ENCODE data around the gene PCDHGC4.

PCDHGC4 gene

DNA sequence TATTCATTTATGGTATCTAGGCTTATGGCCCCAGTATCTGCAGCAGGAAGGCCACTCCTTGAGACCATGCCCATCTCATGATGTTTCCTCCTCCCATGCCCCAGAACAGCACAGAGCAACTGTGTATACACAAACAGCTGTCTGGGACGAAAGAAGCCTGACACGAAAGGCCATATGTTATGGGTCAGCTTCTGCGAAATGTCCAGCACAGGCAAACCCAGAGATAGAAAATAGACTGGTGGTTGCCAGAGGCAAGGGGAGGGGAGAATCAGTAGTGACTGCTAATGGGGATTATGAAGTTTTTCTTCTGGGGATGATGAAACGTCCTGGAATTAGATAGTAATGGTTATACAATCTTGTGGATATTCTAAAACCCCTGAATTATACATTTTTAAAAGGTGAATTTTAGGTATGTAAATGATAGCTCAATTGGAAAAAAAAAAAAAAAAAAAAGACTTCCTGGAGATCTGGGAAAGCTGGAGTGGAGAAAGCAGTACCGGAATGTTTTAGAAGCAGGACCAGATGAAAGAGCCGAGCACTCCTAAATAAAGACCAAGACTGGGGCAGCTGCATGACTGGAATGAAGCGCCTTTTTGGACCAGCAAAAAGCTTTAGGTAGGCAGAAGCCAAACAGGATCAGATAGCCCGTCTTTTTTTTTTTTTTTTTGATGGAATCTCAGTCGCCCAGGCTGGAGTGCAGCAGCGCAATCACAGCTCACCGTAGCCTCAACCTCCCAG, 33.2 kb downstream of the PCDHGC4 start:
- no peaks in the 10 kb centered on the region for H3K9me3 ChIP-seq (ENCODE audit: control insufficient read depth, low read length)
- peak overlapping the region; percentile 52 to 94 for H3K18ac ChIP-seq (ENCODE audit: low read depth in 1 of 2, low read length in 2 of 2)
- WGBS = 42% methylated on average over 8 of the region's 11 CpGs
- H3K4me3 ChIP-seq (ENCODE audit: insufficient read depth in 1 of 2, low read depth in 1 of 2, low read length in 2 of 2) = no peak overlapping the region
- H2BK15ac ChIP-seq (ENCODE audit: low read depth, poor library complexity, severe bottlenecking) = no peak overlapping the region
- peaks cover 19% of the 10 kb centered on the region for H3K79me1 ChIP-seq (replicated peaks; ENCODE audit: low read length, poor library complexity, severe bottlenecking)
- H3K27me3 ChIP-seq (ENCODE audit: control insufficient read depth in 1 of 2, insufficient read depth in 1 of 2, low read length in 2 of 2) = no peaks in the 10 kb centered on the region
- DNase-seq = peak; percentile 97
- H2BK12ac ChIP-seq (ENCODE audit: low read length in 2 of 2) = peak overlapping the region; percentile 7 to 89
- H3K27ac ChIP-seq (ENCODE audit: low read length, poor library complexity, severe bottlenecking) = no peak overlapping the region
- H3K23ac ChIP-seq (ENCODE audit: low read length in 2 of 2) = no peak overlapping the region
- H2AFZ ChIP-seq (ENCODE audit: low read depth, low read length) = no peak overlapping the region
- no peak overlapping the region for H4K91ac ChIP-seq (ENCODE audit: low read length)
- no peak overlapping the region for H3K9ac ChIP-seq (ENCODE audit: low read length)
- H3K4ac ChIP-seq (ENCODE audit: low read depth in 1 of 2, low read length in 2 of 2) = peak overlapping the region in 1 of 2 experiments; percentile 54
- H2BK5ac ChIP-seq (ENCODE audit: low read depth, low read length, poor library complexity, severe bottlenecking) = no peak overlapping the region
- no peak overlapping the region for H3K4me2 ChIP-seq (ENCODE audit: low read length, poor library complexity, severe bottlenecking)
- H2AK5ac ChIP-seq (ENCODE audit: low read length, severe bottlenecking) = no peak overlapping the region
- H4K8ac ChIP-seq (ENCODE audit: low read length) = no peak overlapping the region
- peak overlapping the region; percentile 68 for H2BK120ac ChIP-seq (ENCODE audit: low read depth, low read length)
- H3K14ac ChIP-seq (ENCODE audit: low read length in 2 of 2) = no peak overlapping the region
- H3K36me3 ChIP-seq (ENCODE audit: control insufficient read depth in 1 of 2, insufficient read depth in 2 of 2, low read depth in 1 of 2, low read length in 2 of 2) = peaks cover 14 to 46% of the 10 kb centered on the region in 2 experiments
- peaks cover 31% of the 10 kb centered on the region for H3K4me1 ChIP-seq (ENCODE audit: control insufficient read depth, insufficient read depth, low read depth, low read length)

DNA sequence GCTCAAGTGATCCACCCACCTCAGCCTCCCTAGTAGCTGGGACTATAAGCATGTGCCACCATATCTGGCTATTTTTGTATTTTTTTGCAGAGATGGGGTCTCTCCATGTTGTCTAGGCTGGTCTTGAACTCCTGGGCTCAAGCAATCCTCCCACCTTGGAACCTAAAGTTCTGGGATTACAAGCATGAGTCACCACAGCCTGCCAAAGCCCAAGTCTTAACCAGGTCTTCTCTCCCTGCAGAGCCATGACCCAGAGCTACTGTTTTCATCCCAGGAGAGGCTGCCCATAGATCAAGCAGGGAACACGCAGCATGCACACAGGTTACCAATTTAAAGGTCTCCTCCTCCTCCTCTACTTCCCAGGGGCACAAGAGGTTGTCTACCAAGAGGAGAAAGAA, 33.8 kb downstream of the PCDHGC4 start:
- Histone ChIP-seq H3K9ac (ENCODE audit: low read length) (no peak overlapping the region), H3K23ac (ENCODE audit: low read length in 2 of 2) (no peak overlapping the region), H3K4me2 (ENCODE audit: low read length, poor library complexity, severe bottlenecking) (no peak overlapping the region), H3K4me3 (ENCODE audit: insufficient read depth in 1 of 2, low read depth in 1 of 2, low read length in 2 of 2) (no peak overlapping the region), H3K36me3 (ENCODE audit: control insufficient read depth in 1 of 2, insufficient read depth in 2 of 2, low read depth in 1 of 2, low read length in 2 of 2) (peaks cover 14 to 52% of the 10 kb centered on the region in 2 experiments), H3K4ac (ENCODE audit: low read depth in 1 of 2, low read length in 2 of 2) (peak overlapping the region in 1 of 2 experiments; percentile 54), H3K4me1 (ENCODE audit: control insufficient read depth, insufficient read depth, low read depth, low read length) (peaks cover 29% of the 10 kb centered on the region), H2AFZ (ENCODE audit: low read depth, low read length) (no peak overlapping the region), H2BK15ac (ENCODE audit: low read depth, poor library complexity, severe bottlenecking) (no peak overlapping the region), H4K91ac (ENCODE audit: low read length) (no peak overlapping the region), H2BK120ac (ENCODE audit: low read depth, low read length) (no peak overlapping the region), H3K79me1 (replicated peaks; ENCODE audit: low read length, poor library complexity, severe bottlenecking) (peaks cover 21% of the 10 kb centered on the region), H2BK12ac (ENCODE audit: low read length in 2 of 2) (peak overlapping the region; percentile 7 to 89), H3K27me3 (ENCODE audit: control insufficient read depth in 1 of 2, insufficient read depth in 1 of 2, low read length in 2 of 2) (no peaks in the 10 kb centered on the region), H3K27ac (ENCODE audit: low read length, poor library complexity, severe bottlenecking) (no peak overlapping the region), H4K8ac (ENCODE audit: low read length) (no peak overlapping the region), H2BK5ac (ENCODE audit: low read depth, low read length, poor library complexity, severe bottlenecking) (no peak overlapping the region), H3K9me3 (ENCODE audit: control insufficient read depth, low read length) (no peaks in the 10 kb centered on the region), H3K18ac (ENCODE audit: low read depth in 1 of 2, low read length in 2 of 2) (peak overlapping the region; percentile 52 to 94), H3K14ac (ENCODE audit: low read length in 2 of 2) (peak overlapping the region in 1 of 2 experiments; percentile 56), H2AK5ac (ENCODE audit: low read length, severe bottlenecking) (no peak overlapping the region)
- WGBS = no CpG with 5 or more reads among the region's 1 CpG
- peak; percentile 27 for DNase-seq

DNA sequence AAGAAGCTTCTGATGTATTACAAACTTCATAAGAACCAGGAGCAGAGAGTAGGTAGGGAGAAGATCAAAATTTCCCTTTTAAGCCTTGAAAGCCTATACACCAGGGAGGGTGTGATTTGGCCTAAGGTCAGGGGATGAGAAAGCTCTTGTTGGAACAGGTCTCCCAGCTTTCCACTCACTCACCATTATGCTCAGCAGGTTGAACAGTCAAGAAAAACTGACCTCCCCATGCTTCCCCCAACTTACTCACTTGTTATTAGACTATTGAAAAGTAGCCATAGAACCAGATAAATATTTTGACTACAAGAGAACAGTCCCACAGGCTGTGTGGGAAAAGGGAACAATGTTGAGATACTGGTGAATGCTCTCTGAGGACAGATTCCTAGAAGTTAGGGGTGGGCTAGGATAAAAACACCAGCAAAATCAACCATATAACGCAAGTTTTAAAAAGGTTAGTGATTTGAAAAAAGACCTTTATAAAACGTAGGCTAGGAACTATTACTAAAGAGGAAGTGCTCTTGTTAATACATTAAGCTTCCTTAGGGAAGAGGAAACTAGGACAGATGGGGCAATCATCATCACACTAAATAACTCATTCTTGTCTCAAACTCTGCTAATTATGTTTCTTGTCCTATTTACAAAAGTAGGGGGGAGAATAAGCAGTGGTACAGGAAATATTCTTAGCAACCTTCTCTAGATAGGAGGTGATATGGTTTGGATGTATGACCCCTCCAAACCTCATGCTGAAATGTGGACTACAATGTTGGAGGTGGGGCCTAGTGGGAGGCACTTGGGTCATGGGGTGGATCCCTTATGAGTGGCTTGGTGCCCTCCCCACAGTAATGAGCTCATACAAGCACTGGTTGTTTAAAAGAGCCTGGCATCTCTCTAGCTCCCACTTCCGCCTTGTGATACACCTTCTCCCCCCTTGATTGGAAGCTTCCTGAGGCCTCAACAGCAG, 35.1 kb downstream of the PCDHGC4 start:
- H3K9me3 ChIP-seq (ENCODE audit: control insufficient read depth, low read length) = no peaks in the 10 kb centered on the region
- H2BK120ac ChIP-seq (ENCODE audit: low read depth, low read length) = peak overlapping the region; percentile 59
- peaks cover 18 to 55% of the 10 kb centered on the region in 2 experiments for H3K36me3 ChIP-seq (ENCODE audit: control insufficient read depth in 1 of 2, insufficient read depth in 2 of 2, low read depth in 1 of 2, low read length in 2 of 2)
- no peaks in the 10 kb centered on the region for H3K27me3 ChIP-seq (ENCODE audit: control insufficient read depth in 1 of 2, insufficient read depth in 1 of 2, low read length in 2 of 2)
- H2BK15ac ChIP-seq (ENCODE audit: low read depth, poor library complexity, severe bottlenecking) = no peak overlapping the region
- peak overlapping the region; percentile 15 for H4K91ac ChIP-seq (ENCODE audit: low read length)
- DNase-seq = peak; percentile 42
- no peak overlapping the region for H3K23ac ChIP-seq (ENCODE audit: low read length in 2 of 2)
- peak overlapping the region; percentile 85 for H3K27ac ChIP-seq (ENCODE audit: low read length, poor library complexity, severe bottlenecking)
- peak overlapping the region; percentile 3 for H2AK5ac ChIP-seq (ENCODE audit: low read length, severe bottlenecking)
- no peak overlapping the region for H4K8ac ChIP-seq (ENCODE audit: low read length)
- WGBS = 91% methylated on average over 1 of the region's 3 CpGs
- H3K4me2 ChIP-seq (ENCODE audit: low read length, poor library complexity, severe bottlenecking) = no peak overlapping the region
- no peak overlapping the region for H2AFZ ChIP-seq (ENCODE audit: low read depth, low read length)
- no peak overlapping the region for H3K14ac ChIP-seq (ENCODE audit: low read length in 2 of 2)
- peak overlapping the region; percentile 44 for H3K9ac ChIP-seq (ENCODE audit: low read length)
- H3K4me3 ChIP-seq (ENCODE audit: insufficient read depth in 1 of 2, low read depth in 1 of 2, low read length in 2 of 2) = no peak overlapping the region
- peak overlapping the region; percentile 48 to 62 for H3K18ac ChIP-seq (ENCODE audit: low read depth in 1 of 2, low read length in 2 of 2)
- H2BK5ac ChIP-seq (ENCODE audit: low read depth, low read length, poor library complexity, severe bottlenecking) = no peak overlapping the region
- peaks cover 23% of the 10 kb centered on the region for H3K4me1 ChIP-seq (ENCODE audit: control insufficient read depth, insufficient read depth, low read depth, low read length)
- peak overlapping the region; percentile 24 to 76 for H3K4ac ChIP-seq (ENCODE audit: low read depth in 1 of 2, low read length in 2 of 2)
- H2BK12ac ChIP-seq (ENCODE audit: low read length in 2 of 2) = peak overlapping the region; percentile 79 to 98
- peaks cover 27% of the 10 kb centered on the region for H3K79me1 ChIP-seq (replicated peaks; ENCODE audit: low read length, poor library complexity, severe bottlenecking)
